Measurements from ENCODE around the gene RLIM. TPM values are rescaled to one million over a fixed set of nuclear protein-coding genes. Genes with fewer than 3 reads are reported as not detected.

The RLIM gene
- total RNA-seq, 1 experiment from 2014 or later = 57.2 TPM

DNA sequence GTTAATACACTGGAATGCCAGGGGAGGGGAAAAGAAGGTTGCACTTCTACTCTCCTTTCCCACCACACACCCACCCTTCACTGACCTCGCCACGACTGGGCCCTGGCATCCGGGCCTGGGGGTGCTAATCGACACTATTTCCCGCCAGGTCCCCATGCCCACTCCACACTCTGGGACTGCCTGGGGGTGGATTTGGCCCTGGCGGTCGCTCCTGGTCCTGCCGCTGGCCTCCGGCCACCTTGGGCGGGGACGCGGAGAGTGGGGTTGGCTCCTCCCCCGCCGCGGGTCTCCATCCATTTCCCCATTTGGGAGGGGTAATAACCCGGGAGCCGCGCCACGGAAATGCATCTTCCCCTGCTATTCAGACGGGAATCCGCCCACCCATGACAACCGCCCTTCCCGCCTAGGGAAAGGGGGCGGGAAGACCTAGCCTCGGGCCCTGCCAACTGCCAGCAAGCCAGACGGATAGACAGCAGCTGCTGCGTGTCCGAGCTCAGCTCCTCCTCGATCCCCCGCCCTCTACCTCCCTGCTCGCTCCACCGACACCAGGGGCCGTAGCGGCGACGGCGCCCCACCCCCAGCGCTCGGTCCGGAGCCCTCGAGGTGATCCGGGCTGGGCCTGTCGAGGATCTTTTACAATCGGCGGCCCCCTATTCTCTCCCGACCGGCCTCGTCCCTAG is 78.1 kb downstream of the RLIM start:
- H3K27me3 Mint-ChIP-seq (ENCODE audit: insufficient read depth, unreplicated experiment) = peaks cover 42% of the 10 kb centered on the region
- ChIA-PET POLR2A (interaction anchor here (0.6 to 2.3 kb wide), 3 partner anchors 8 to 116 kb away, joined by 3 to 12 read pairs (median 4); partner anchors contain the start of gene SLC16A2), CTCF (interaction anchor here (1.3 kb wide), 1 partner anchor 14 kb away, joined by 4 read pairs; no protein-coding TSS in a partner anchor)
- TF ChIP-seq, protein P1, sequence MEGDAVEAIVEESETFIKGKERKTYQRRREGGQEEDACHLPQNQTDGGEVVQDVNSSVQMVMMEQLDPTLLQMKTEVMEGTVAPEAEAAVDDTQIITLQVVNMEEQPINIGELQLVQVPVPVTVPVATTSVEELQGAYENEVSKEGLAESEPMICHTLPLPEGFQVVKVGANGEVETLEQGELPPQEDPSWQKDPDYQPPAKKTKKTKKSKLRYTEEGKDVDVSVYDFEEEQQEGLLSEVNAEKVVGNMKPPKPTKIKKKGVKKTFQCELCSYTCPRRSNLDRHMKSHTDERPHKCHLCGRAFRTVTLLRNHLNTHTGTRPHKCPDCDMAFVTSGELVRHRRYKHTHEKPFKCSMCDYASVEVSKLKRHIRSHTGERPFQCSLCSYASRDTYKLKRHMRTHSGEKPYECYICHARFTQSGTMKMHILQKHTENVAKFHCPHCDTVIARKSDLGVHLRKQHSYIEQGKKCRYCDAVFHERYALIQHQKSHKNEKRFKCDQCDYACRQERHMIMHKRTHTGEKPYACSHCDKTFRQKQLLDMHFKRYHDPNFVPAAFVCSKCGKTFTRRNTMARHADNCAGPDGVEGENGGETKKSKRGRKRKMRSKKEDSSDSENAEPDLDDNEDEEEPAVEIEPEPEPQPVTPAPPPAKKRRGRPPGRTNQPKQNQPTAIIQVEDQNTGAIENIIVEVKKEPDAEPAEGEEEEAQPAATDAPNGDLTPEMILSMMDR (IDR thresholded peaks at IDR 0.05; ENCODE audit: unreplicated experiment) = peak; percentile 29
- peak overlapping the region; percentile 69 for H3K4me3 Mint-ChIP-seq (ENCODE audit: unreplicated experiment)
- H3K9me3 Mint-ChIP-seq (ENCODE audit: unreplicated experiment) = no peaks in the 10 kb centered on the region
- DNase-seq (ENCODE audit: unreplicated experiment) = peak; percentile 77
- intact Hi-C loops (cut with micrococcal nuclease) = loop anchor here (10.0 kb wide), 1 partner anchor 111 kb away; the partner anchor contains the start of gene SLC16A2
- peak overlapping the region; percentile 35 for H3K27ac Mint-ChIP-seq (ENCODE audit: low read depth, unreplicated experiment)
- no TSS peak for BruUV-seq (replicated peaks)
- H3K4me1 Mint-ChIP-seq (ENCODE audit: insufficient read depth, unreplicated experiment) = peaks cover 13% of the 10 kb centered on the region
- no peaks in the 10 kb centered on the region for H3K36me3 Mint-ChIP-seq (ENCODE audit: insufficient read depth, unreplicated experiment)

DNA sequence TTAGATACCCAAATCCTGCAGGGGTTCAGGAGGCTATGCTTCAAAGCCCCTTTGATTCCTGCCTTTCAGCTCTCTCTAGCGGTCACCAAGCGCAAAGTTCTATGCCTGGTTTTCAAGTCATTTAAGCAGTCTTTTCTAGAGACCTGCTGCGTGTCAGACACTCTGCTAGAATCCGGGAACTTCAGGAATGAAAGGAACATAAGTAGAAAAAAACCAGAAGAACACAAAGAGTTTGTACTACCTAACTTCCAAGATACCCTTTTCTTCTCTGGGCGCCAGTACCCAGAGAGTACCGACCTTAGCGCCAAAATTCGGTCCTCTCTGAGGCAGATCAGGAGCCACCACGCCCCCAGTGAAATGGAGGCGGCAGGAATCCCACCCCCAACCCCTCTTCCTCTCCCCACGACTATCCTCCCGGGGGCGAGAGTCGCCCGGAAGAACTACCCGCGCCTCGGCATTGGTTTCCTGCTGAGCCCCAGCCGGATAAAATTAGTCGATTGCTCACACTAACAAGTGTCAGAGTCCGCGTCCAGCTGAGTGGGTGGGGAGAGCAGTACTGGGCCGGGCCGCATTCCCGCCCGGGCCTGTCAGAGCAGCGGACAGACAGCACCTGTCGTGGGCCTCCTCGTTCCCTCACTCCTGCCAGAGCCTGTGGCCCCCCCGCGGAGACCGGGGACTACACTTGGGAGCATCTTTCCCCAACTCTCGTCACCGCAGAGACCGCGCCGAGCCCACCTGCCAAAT is 78.8 kb downstream of the RLIM start:
- Mint-ChIP-seq H3K9me3 (ENCODE audit: unreplicated experiment) (no peaks in the 10 kb centered on the region), H3K36me3 (ENCODE audit: insufficient read depth, unreplicated experiment) (no peaks in the 10 kb centered on the region), H3K4me3 (ENCODE audit: unreplicated experiment) (peak overlapping the region; percentile 69), H3K27me3 (ENCODE audit: insufficient read depth, unreplicated experiment) (peaks cover 37% of the 10 kb centered on the region), H3K27ac (ENCODE audit: low read depth, unreplicated experiment) (peak overlapping the region; percentile 35), H3K4me1 (ENCODE audit: insufficient read depth, unreplicated experiment) (peaks cover 8% of the 10 kb centered on the region)
- BruUV-seq (replicated peaks) = no TSS peak
- POLR2A ChIA-PET = interaction anchor here (0.8 to 2.3 kb wide), 3 partner anchors 9 to 115 kb away, joined by 3 to 12 read pairs (median 4); partner anchors contain the start of gene SLC16A2
- CTCF ChIA-PET = interaction anchor here (0.5 to 2.5 kb wide), 13 partner anchors 9 to 379 kb away, joined by 3 to 12 read pairs (median 4); no protein-coding TSS in a partner anchor
- TF ChIP-seq, protein P1 (IDR thresholded peaks at IDR 0.05; ENCODE audit: unreplicated experiment) = peak; percentile 22
- intact Hi-C loops (cut with micrococcal nuclease) = loop anchor here (1.0 to 10.0 kb wide), 3 partner anchors 15 to 152 kb away; partner anchors contain the start of gene SLC16A2
- DNase-seq (ENCODE audit: unreplicated experiment) = peak; percentile 61

Other genes starting within 250 kb of the RLIM start
- 11.9 and 13.7 TPM in 2 replicates for gene SLC16A2, start 193.1 kb downstream of the RLIM start, total RNA-seq (2022)